Activated CD4-positive, alpha-beta T cell treated with anti-CD3 and anti-CD28 coated beads for 24 hours (primary cell): ENCODE results near the gene DMRTC2.

Experiments
- DNase-seq, 2 donors: peaks; one replicate each; pipeline ENCODE4 v3.0.0-alpha.2; 2020; ENCODE audit warnings: low read depth in 2 of 2

The DMRTC2 gene

GRCh38 chr19:41847351-41848105 lies 2.7 kb downstream of the DMRTC2 start:
- DNase-seq = no peak

GRCh38 chr19:41848666-41849065 lies 3.8 kb downstream of the DMRTC2 start:
- no peak for DNase-seq

GRCh38 chr19:41849067-41849466 lies 4.2 kb downstream of the DMRTC2 start:
- DNase-seq = no peak

- DNase-seq = no peak
Observed at GRCh38 chr19:41850381-41850780, 5.5 kb downstream of the DMRTC2 start.

GRCh38 chr19:41851456-41851855 lies 6.6 kb downstream of the DMRTC2 start:
- no peak for DNase-seq

- DNase-seq = no peak
Observed at GRCh38 chr19:41853344-41853743, 8.5 kb downstream of the DMRTC2 start.

- no peak for DNase-seq
Observed at GRCh38 chr19:41853768-41854167, 8.9 kb downstream of the DMRTC2 start.

- DNase-seq = no peak
Observed at GRCh38 chr19:41859213-41859617, 14.4 kb downstream of the DMRTC2 start.

- peak; percentile 97 for DNase-seq
Observed at GRCh38 chr19:41859618-41860418, 15.0 kb downstream of the DMRTC2 start, which contains the start of gene RPS19. RPS19 (plus strand) TSS chr19:41860255; CDS start chr19:41860775, 520 bp downstream.

GRCh38 chr19:41860419-41861115 lies 15.7 kb downstream of the DMRTC2 start:
- DNase-seq = no peak

GRCh38 chr19:41861116-41861768 lies 16.4 kb downstream of the DMRTC2 start:
- no peak for DNase-seq

GRCh38 chr19:41861846-41862245 lies 17.0 kb downstream of the DMRTC2 start:
- no peak for DNase-seq

GRCh38 chr19:41862445-41862986 lies 17.7 kb downstream of the DMRTC2 start:
- DNase-seq = no peak

- no peak for DNase-seq
Observed at GRCh38 chr19:41863209-41863931, 18.5 kb downstream of the DMRTC2 start.

- DNase-seq = no peak
Observed at GRCh38 chr19:41864374-41864773, 19.5 kb downstream of the DMRTC2 start.

GRCh38 chr19:41866284-41866683 lies 21.4 kb downstream of the DMRTC2 start:
- DNase-seq = no peak

- no peak for DNase-seq
Observed at GRCh38 chr19:41868120-41868988, 23.5 kb downstream of the DMRTC2 start.

- DNase-seq = no peak
Observed at GRCh38 chr19:41868989-41869300, 24.1 kb downstream of the DMRTC2 start.

GRCh38 chr19:41869374-41869955 lies 24.6 kb downstream of the DMRTC2 start:
- DNase-seq = no peak

GRCh38 chr19:41870401-41870873 lies 25.6 kb downstream of the DMRTC2 start:
- DNase-seq = no peak
